ENCODE results near the gene BSPRY.

BSPRY gene

GRCh38 chr9:113397203-113397631 is 47.9 kb downstream of the BSPRY start:
- Histone ChIP-seq H3K4me3 (replicated peaks; ENCODE audit: insufficient read depth, low read length) (no peak overlapping the region), H3K27ac (replicated peaks) (no peak overlapping the region), H3K27me3 (ENCODE audit: insufficient read depth, poor library complexity, severe bottlenecking) (no peaks in the 10 kb centered on the region)
- no peak for DNase-seq (ENCODE audit: low read depth in 1 of 2, low spot score in 1 of 2)
- TF ChIP-seq REST (IDR thresholded peaks at IDR 0.05; ENCODE audit: insufficient replicate concordance, low read depth) (no peak), CTCF (IDR thresholded peaks at IDR 0.05; ENCODE audit: insufficient read depth, low read length) (no peak), SPI1 (IDR thresholded peaks at IDR 0.05; ENCODE audit: borderline replicate concordance, low read depth) (no peak), GABPA (IDR thresholded peaks at IDR 0.05; ENCODE audit: low read depth) (no peak), POLR2AphosphoS5 (IDR thresholded peaks at IDR 0.05; ENCODE audit: low read depth) (no peak)

GRCh38 chr9:113398796-113399195 is 49.5 kb downstream of the BSPRY start:
- no peak for TF ChIP-seq POLR2AphosphoS5 (IDR thresholded peaks at IDR 0.05; ENCODE audit: low read depth)
- Histone ChIP-seq H3K4me3 (replicated peaks; ENCODE audit: insufficient read depth, low read length) (no peak overlapping the region), H3K27me3 (ENCODE audit: insufficient read depth, poor library complexity, severe bottlenecking) (no peaks in the 10 kb centered on the region), H3K27ac (replicated peaks) (no peak overlapping the region)
- DNase-seq (ENCODE audit: low read depth in 1 of 2, low spot score in 1 of 2): no peak

- DNase-seq (ENCODE audit: low read depth in 1 of 2, low spot score in 1 of 2): no peak
- H3K27ac ChIP-seq (replicated peaks): no peak overlapping the region
- H3K27me3 ChIP-seq (ENCODE audit: insufficient read depth, poor library complexity, severe bottlenecking): no peaks in the 10 kb centered on the region
- no peak overlapping the region for H3K4me3 ChIP-seq (replicated peaks; ENCODE audit: insufficient read depth, low read length)
- TF ChIP-seq POLR2AphosphoS5 (IDR thresholded peaks at IDR 0.05; ENCODE audit: low read depth) (no peak), CTCF (IDR thresholded peaks at IDR 0.05; ENCODE audit: insufficient read depth, low read length) (no peak), SPI1 (IDR thresholded peaks at IDR 0.05; ENCODE audit: borderline replicate concordance, low read depth) (no peak), REST (IDR thresholded peaks at IDR 0.05; ENCODE audit: insufficient replicate concordance, low read depth) (no peak), GABPA (IDR thresholded peaks at IDR 0.05; ENCODE audit: low read depth) (no peak)
Measured at GRCh38 chr9:113399646-113400200, 50.4 kb downstream of the BSPRY start.

GRCh38 chr9:113401027-113401792 is 51.9 kb downstream of the BSPRY start, which contains the start of gene ALAD:
TSS of gene ALAD (minus strand) at chr9:113401284. CDS start at chr9:113393559, 7,725 bp downstream.
- H3K27me3 ChIP-seq (ENCODE audit: insufficient read depth, poor library complexity, severe bottlenecking): no peaks in the 10 kb centered on the region
- peak within 1 kb of the TSS; percentile 82 for H3K27ac ChIP-seq (replicated peaks)
- DNase-seq (ENCODE audit: low read depth in 1 of 2, low spot score in 1 of 2): peak; percentile 97 to 98
- TF ChIP-seq REST (IDR thresholded peaks at IDR 0.05; ENCODE audit: insufficient replicate concordance, low read depth): no peak
- no peak for TF ChIP-seq SPI1 (IDR thresholded peaks at IDR 0.05; ENCODE audit: borderline replicate concordance, low read depth)
- peak; percentile 85 for TF ChIP-seq CTCF (IDR thresholded peaks at IDR 0.05; ENCODE audit: insufficient read depth, low read length)
- TF ChIP-seq POLR2AphosphoS5 (IDR thresholded peaks at IDR 0.05; ENCODE audit: low read depth): peak; percentile 75; the same call in 1 of the 2 replicates
- peak within 1 kb of the TSS; percentile 79 for H3K4me3 ChIP-seq (replicated peaks; ENCODE audit: insufficient read depth, low read length)

Data from HL-60 (cell line).